Peyer's patch (tissue), 4 donors: ENCODE measurements around the gene CLASP1. TPM values are rescaled to one million over a fixed set of nuclear protein-coding genes. Genes with fewer than 3 reads are reported as not detected.

Experiments used
- DNase-seq, 3 donors: peaks; one replicate each; pipeline ENCODE4 v3.0.0-alpha.2; 2017 to 2019
- H3K27ac ChIP-seq, 4 donors: fragments of 200-600 bp; sonication (generic); one replicate each; pipeline ENCODE4 v1.5.1; 2016 to 2019
- H3K27me3 ChIP-seq, 2 donors: fragments of 200-600 bp; sonication (generic); one replicate each; pipeline ENCODE4 v1.5.1; 2019
- H3K36me3 ChIP-seq, 3 donors: fragments of 200-600 bp; sonication (generic); one replicate each; pipeline ENCODE4 v1.5.1; 2016 to 2019
- H3K4me1 ChIP-seq, 4 donors: fragments of 200-600 bp; sonication (generic); one replicate each; pipeline ENCODE4 v1.5.1; 2016 to 2019
- H3K4me3 ChIP-seq, 4 donors: fragments of 200-600 bp; sonication (generic); 1 replicate in 3 of 4; 2 replicates in 1 of 4; pipeline ENCODE4 v1.5.1; 2016 to 2019; ENCODE audit warnings: mild to moderate bottlenecking in 1 of 4
- H3K9me3 ChIP-seq, 4 donors: fragments of 200-600 bp; sonication (generic); one replicate each; pipeline ENCODE4 v1.5.1; 2016 to 2019; ENCODE audit warnings: mild to moderate bottlenecking in 1 of 4
- POLR2A ChIP-seq, 2 donors: fragments of 450-650 bp; IDR thresholded peaks; one replicate each; pipeline ENCODE4 v1.5.1; 2017; ENCODE audit warnings: antibody characterized with exemption in 2 of 2, mild to moderate bottlenecking in 2 of 2, moderate library complexity in 2 of 2
- total RNA-seq, 4 donors: library from RNA; depleted of rRNA; stranded (reverse); fragments of >200 nt; gene quantifications; one replicate each; pipeline ENCODE4 v1.1.0, GENCODE V29; 2016
- TF ChIP-seq, protein P1 (sequence below), 6 experiments: fragments of 450-650 bp in 4 of 6; fragments of 200-600 bp in 2 of 6; sonication (generic) in 1 of 6; IDR thresholded peaks; one replicate each; pipeline ENCODE4 v1.5.1; 2017 to 2019; ENCODE audit warnings: antibody characterized with exemption in 6 of 6, mild to moderate bottlenecking in 3 of 6, moderate library complexity in 1 of 6

Gene CLASP1
- total RNA-seq, 4 donors from 2014 or later: 30.5 to 130 (median 73.7) TPM

DNA sequence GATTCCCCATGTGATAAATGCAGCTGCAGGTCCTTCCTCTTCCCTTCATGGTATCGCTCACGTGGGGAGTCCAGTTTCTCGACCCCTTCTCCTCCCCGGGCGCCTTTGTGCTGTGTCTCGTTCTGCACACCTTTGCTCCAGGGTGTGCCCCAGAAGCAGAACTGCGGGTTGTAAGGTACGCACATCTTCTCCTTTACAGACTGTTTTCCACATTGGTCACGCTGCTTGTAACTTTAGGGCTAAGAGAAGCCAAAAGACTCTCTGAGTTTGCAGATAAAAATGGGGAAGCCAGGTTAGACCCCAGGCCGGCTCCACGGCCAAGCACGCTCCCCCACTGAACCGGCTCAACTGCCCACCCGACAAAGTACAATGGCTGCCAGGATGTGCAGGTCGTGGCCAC, 318.3 kb downstream of the CLASP1 start:
- TF ChIP-seq, protein P1, sequence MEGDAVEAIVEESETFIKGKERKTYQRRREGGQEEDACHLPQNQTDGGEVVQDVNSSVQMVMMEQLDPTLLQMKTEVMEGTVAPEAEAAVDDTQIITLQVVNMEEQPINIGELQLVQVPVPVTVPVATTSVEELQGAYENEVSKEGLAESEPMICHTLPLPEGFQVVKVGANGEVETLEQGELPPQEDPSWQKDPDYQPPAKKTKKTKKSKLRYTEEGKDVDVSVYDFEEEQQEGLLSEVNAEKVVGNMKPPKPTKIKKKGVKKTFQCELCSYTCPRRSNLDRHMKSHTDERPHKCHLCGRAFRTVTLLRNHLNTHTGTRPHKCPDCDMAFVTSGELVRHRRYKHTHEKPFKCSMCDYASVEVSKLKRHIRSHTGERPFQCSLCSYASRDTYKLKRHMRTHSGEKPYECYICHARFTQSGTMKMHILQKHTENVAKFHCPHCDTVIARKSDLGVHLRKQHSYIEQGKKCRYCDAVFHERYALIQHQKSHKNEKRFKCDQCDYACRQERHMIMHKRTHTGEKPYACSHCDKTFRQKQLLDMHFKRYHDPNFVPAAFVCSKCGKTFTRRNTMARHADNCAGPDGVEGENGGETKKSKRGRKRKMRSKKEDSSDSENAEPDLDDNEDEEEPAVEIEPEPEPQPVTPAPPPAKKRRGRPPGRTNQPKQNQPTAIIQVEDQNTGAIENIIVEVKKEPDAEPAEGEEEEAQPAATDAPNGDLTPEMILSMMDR (IDR thresholded peaks at IDR 0.05): no peak
- no peak for TF ChIP-seq POLR2A (IDR thresholded peaks at IDR 0.05)
- DNase-seq: peak in 1 of 3 donors; percentile 22
- Histone ChIP-seq H3K27me3 (no peaks in the 10 kb centered on the region), H3K27ac (no peak overlapping the region), H3K4me3 (no peak overlapping the region), H3K36me3 (no peaks in the 10 kb centered on the region), H3K9me3 (no peaks in the 10 kb centered on the region), H3K4me1 (peaks cover 0 to 5% (median 0%) of the 10 kb centered on the region in 4 donors)

GRCh38 chr2:121329786-121330185, 319.5 kb downstream of the CLASP1 start:
- peak in 1 of 3 donors; percentile 25 for DNase-seq
- Histone ChIP-seq H3K9me3 (no peaks in the 10 kb centered on the region), H3K4me3 (no peak overlapping the region), H3K4me1 (no peaks in the 10 kb centered on the region), H3K36me3 (no peaks in the 10 kb centered on the region), H3K27ac (no peak overlapping the region), H3K27me3 (no peaks in the 10 kb centered on the region)
- TF ChIP-seq, protein P1 (IDR thresholded peaks at IDR 0.05): no peak
- TF ChIP-seq POLR2A (IDR thresholded peaks at IDR 0.05): no peak

DNA sequence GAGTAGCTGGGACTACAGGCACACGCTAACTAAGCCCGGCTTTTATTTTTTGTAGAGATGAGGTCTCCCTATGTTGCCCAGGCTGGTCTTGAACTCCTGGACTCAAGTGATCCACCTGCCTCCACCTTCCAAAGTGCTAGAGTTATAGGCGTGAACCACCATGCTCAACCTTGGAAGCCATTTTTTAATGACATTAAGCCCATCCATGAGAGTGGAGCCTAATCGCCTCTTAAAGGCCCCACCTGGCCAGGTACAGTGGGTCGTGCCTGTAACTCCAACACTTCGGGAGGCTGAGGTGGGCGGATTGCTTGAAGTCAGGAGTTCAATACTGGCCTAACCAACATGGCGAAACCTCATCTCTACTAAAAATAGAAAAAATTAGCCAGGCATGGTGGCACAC, 322.6 kb downstream of the CLASP1 start:
- H3K4me1 ChIP-seq: no peaks in the 10 kb centered on the region
- H3K9me3 ChIP-seq: no peaks in the 10 kb centered on the region
- no peak overlapping the region for H3K27ac ChIP-seq
- DNase-seq: no peak
- no peaks in the 10 kb centered on the region for H3K27me3 ChIP-seq
- no peaks in the 10 kb centered on the region for H3K36me3 ChIP-seq
- no peak overlapping the region for H3K4me3 ChIP-seq
- TF ChIP-seq, protein P1 (IDR thresholded peaks at IDR 0.05): no peak
- TF ChIP-seq POLR2A (IDR thresholded peaks at IDR 0.05): no peak

DNA sequence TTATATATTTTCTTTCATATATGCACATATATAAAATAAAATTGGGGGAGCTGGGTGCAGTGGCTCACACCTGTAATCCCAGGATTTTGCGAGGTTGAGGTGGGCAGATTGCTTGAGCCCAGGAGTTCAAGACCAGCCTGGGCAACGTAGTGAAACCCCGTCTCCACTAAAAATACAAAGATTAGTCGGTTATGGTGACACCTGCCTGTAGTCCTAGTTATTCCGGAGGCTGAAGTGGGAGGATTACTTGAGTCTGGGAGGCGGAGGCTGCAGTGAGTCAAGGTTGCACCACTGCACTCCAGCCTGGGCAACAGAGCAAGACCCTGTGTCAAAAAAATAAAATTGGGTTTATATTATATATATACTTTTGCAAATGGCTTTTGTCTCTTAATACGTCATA, 324.7 kb downstream of the CLASP1 start:
- Histone ChIP-seq H3K4me1 (no peaks in the 10 kb centered on the region), H3K9me3 (no peaks in the 10 kb centered on the region), H3K27me3 (no peaks in the 10 kb centered on the region), H3K27ac (no peak overlapping the region), H3K36me3 (no peaks in the 10 kb centered on the region), H3K4me3 (no peak overlapping the region)
- peak in 1 of 3 donors; percentile 8 for DNase-seq
- TF ChIP-seq POLR2A (IDR thresholded peaks at IDR 0.05): no peak
- TF ChIP-seq, protein P1 (IDR thresholded peaks at IDR 0.05): no peak

- peak in 1 of 3 donors; percentile 15 for DNase-seq
- H3K36me3 ChIP-seq: no peaks in the 10 kb centered on the region
- H3K9me3 ChIP-seq: no peaks in the 10 kb centered on the region
- TF ChIP-seq, protein P1 (IDR thresholded peaks at IDR 0.05): no peak
- TF ChIP-seq POLR2A (IDR thresholded peaks at IDR 0.05): no peak
- H3K27ac ChIP-seq: no peak overlapping the region
- H3K4me1 ChIP-seq: no peaks in the 10 kb centered on the region
- H3K27me3 ChIP-seq: no peaks in the 10 kb centered on the region
- no peak overlapping the region for H3K4me3 ChIP-seq
Observed at GRCh38 chr2:121321476-121321875, 327.8 kb downstream of the CLASP1 start.

DNA sequence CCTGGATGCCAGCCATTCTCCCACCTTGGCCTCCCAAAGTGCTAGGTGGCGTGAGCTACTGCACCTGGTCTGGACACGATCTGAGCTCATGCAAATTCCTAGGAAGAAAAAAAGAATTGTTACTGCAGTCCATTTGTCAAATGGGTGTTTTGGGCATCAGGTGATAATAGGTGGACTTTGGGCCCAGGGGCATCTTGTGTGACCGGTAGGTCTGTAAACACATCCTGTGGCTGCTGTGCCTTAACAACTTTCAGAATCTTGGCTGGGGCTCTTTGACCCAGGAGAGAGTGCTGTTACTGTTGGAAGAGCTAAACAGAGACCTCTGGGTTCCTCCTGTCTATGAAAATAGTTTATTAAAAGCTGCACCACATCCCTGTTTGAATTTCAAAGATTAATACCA, 329.3 kb downstream of the CLASP1 start:
- TF ChIP-seq, protein P1 (IDR thresholded peaks at IDR 0.05): no peak
- TF ChIP-seq POLR2A (IDR thresholded peaks at IDR 0.05): no peak
- DNase-seq: peak in 1 of 3 donors; percentile 24
- H3K9me3 ChIP-seq: no peaks in the 10 kb centered on the region

More for the DNA sequence above, 329.3 kb downstream of the CLASP1 start:
- Histone ChIP-seq H3K27ac (no peak overlapping the region), H3K27me3 (no peaks in the 10 kb centered on the region), H3K4me1 (no peaks in the 10 kb centered on the region), H3K36me3 (no peaks in the 10 kb centered on the region), H3K4me3 (no peak overlapping the region)
